Endothelial cell of umbilical vein (primary cell): ENCODE measurements around the gene ARFIP1. TPM values are rescaled to one million over a fixed set of nuclear protein-coding genes. Genes with fewer than 3 reads are reported as not detected.

ENCODE experiments used
- BruUV-seq: library from RNA; stranded (reverse); fragments of 400-500 nt; replicated peaks from 2 replicates; lab custom pipeline; 2021; lab: Mats Ljungman, UMichigan
- CTCF ChIA-PET: fragments of 300-600, 350-600 bp; sonication (Branson Sonifier 250); formaldehyde crosslinking; loops from one replicate; lab custom pipeline; 2021; ENCODE audit warnings: antibody characterized with exemption, inconsistent platforms; lab: Charles Lee
- POLR2A ChIA-PET: fragments of 300-600, 350-600 bp; sonication (Branson Sonifier 250); formaldehyde crosslinking; loops from one replicate; lab custom pipeline; 2021; ENCODE audit warnings: antibody characterized with exemption, inconsistent platforms; lab: Charles Lee
- DNase-seq: peaks from one replicate; pipeline ENCODE4 v3.0.0-alpha.2; 2011; ENCODE audit warnings: low read depth, low spot score
- FAIRE-seq: peaks from 2 replicates; lab custom pipeline; 2011; peaks lifted over from hg19 to GRCh38; lab: Jason Lieb, UNC
- H2AFZ ChIP-seq: 2 replicates; pipeline ENCODE4 v1.6.0; 2012; ENCODE audit warnings: low read depth, low read length, control low read depth, inconsistent platforms
- H3K27ac ChIP-seq: 2 replicates; pipeline ENCODE4 v1.5.1; 2011; ENCODE audit warnings: low read depth, mild to moderate bottlenecking, control low read depth, low read length, moderate library complexity; ENCODE audit not compliant: insufficient read depth
- H3K27me3 ChIP-seq, 2 experiments: 2 replicates each; pipeline versions ENCODE4 v1.6.0 to v1.6.1; 2011; ENCODE audit warnings: low read length in 2 of 2, mixed read lengths in 1 of 2; ENCODE audit not compliant: control insufficient read depth in 2 of 2, insufficient read depth in 2 of 2
- H3K36me3 ChIP-seq, 2 experiments: 2 replicates in 1 of 2; 3 replicates in 1 of 2; pipeline ENCODE4 v1.5.1; 2011; ENCODE audit warnings: low read length in 2 of 2, mild to moderate bottlenecking in 1 of 2, moderate library complexity in 1 of 2; ENCODE audit not compliant: control insufficient read depth in 2 of 2, insufficient read depth in 2 of 2; ENCODE audit errors: extremely low read depth in 1 of 2
- H3K4me1 ChIP-seq: 3 replicates; pipeline ENCODE4 v1.5.1; 2011; ENCODE audit warnings: mild to moderate bottlenecking, low read length; ENCODE audit not compliant: control insufficient read depth, insufficient read depth; ENCODE audit errors: extremely low read depth
- H3K4me2 ChIP-seq: 2 replicates; pipeline ENCODE4 v1.6.1; 2011; ENCODE audit warnings: low read length, control low read depth, mixed read lengths; ENCODE audit not compliant: insufficient read depth
- H3K4me3 ChIP-seq, 3 experiments: fragments of 200-600 bp in 1 of 3; sonication (generic), shearing (Covaris generic) in 1 of 3; replicated peaks in 1 of 3; 2 replicates each; pipeline ENCODE4 v1.5.1; 2011 to 2016; ENCODE audit warnings: control low read depth in 3 of 3, low read length in 3 of 3, mild to moderate bottlenecking in 2 of 3, inconsistent platforms in 1 of 3, low read depth in 1 of 3, moderate library complexity in 1 of 3; ENCODE audit not compliant: insufficient read depth in 1 of 3
- H3K79me2 ChIP-seq: 2 replicates; pipeline ENCODE4 v1.6.0; 2012; ENCODE audit warnings: low read length, inconsistent platforms; ENCODE audit not compliant: control insufficient read depth, insufficient read depth
- H3K9ac ChIP-seq: replicated peaks from 2 replicates; pipeline ENCODE3; 2011; ENCODE audit warnings: low read length, control low read depth; ENCODE audit not compliant: insufficient read depth; ENCODE audit errors: extremely low read depth
- H3K9me1 ChIP-seq: replicated peaks from 3 replicates; pipeline ENCODE4 v1.6.0; 2011; ENCODE audit warnings: mild to moderate bottlenecking, low read length; ENCODE audit not compliant: control insufficient read depth, insufficient read depth; ENCODE audit errors: extremely low read depth
- H3K9me3 ChIP-seq: replicated peaks from 2 replicates; pipeline ENCODE4 v1.5.1; 2012; ENCODE audit warnings: low read length, inconsistent platforms; ENCODE audit not compliant: control insufficient read depth, insufficient read depth
- H4K20me1 ChIP-seq: replicated peaks from 2 replicates; pipeline ENCODE3; 2011; ENCODE audit warnings: mild to moderate bottlenecking, low read length; ENCODE audit not compliant: control insufficient read depth, insufficient read depth; ENCODE audit errors: extremely low read depth
- CTCF ChIP-seq, 2 donors: IDR thresholded peaks; 1 replicate in 1 of 2; 2 replicates in 1 of 2; pipeline ENCODE4 v1.5.1; 2011; ENCODE audit warnings: low read length in 2 of 2, mild to moderate bottlenecking in 2 of 2, moderate library complexity in 2 of 2, control low read depth in 1 of 2, inconsistent platforms in 1 of 2, low read depth in 1 of 2; ENCODE audit not compliant: insufficient read depth in 1 of 2; ENCODE audit errors: extremely low read depth in 1 of 2
- EZH2 ChIP-seq: IDR thresholded peaks from 2 replicates; pipeline ENCODE4 v1.6.1; 2012; ENCODE audit warnings: borderline replicate concordance, low read depth, mild to moderate bottlenecking, moderate library complexity, low read length, inconsistent platforms; ENCODE audit not compliant: severe bottlenecking
- FOS ChIP-seq: IDR thresholded peaks from 2 replicates; pipeline ENCODE4 v1.6.1; 2011; ENCODE audit warnings: mild to moderate bottlenecking, low read length, moderate library complexity, borderline replicate concordance; ENCODE audit not compliant: insufficient read depth
- GATA2 ChIP-seq: IDR thresholded peaks from 2 replicates; pipeline ENCODE4 v1.7.0; 2011; ENCODE audit warnings: low read depth, mild to moderate bottlenecking, moderate library complexity, mixed read lengths, low read length; ENCODE audit not compliant: insufficient read length, insufficient read depth
- JUN ChIP-seq: IDR thresholded peaks from 2 replicates; pipeline ENCODE4 v1.6.1; 2011; ENCODE audit warnings: borderline replicate concordance, low read depth; ENCODE audit not compliant: insufficient read length, insufficient read depth
- MAX ChIP-seq: IDR thresholded peaks from 2 replicates; pipeline ENCODE4 v1.6.1; 2011; ENCODE audit not compliant: insufficient read depth, insufficient read length
- MYC ChIP-seq: IDR thresholded peaks from one replicate; pipeline ENCODE4 v1.6.1; 2011; ENCODE audit warnings: mild to moderate bottlenecking, low read depth, low read length
- POLR2A ChIP-seq: IDR thresholded peaks from 2 replicates; pipeline ENCODE4 v1.6.1; 2012; ENCODE audit warnings: low read depth, mild to moderate bottlenecking, control low read depth, low read length
- POLR2AphosphoS5 ChIP-seq: IDR thresholded peaks from 2 replicates; pipeline ENCODE4 v1.6.1; 2012; ENCODE audit warnings: low read depth, mild to moderate bottlenecking, control low read depth, low read length, moderate library complexity; ENCODE audit not compliant: insufficient read depth
- dilution Hi-C: fragments of 300-500 bp; cut with MboI; formaldehyde crosslinking; loops from one replicate; pipeline ENCODE4 v1.15.0; 2019; ENCODE audit warnings: low sequenced_read_pairs; ENCODE audit not compliant: extremely low pct_ligation_motif_present
- intact Hi-C: fragments of 100-400 bp; cut with micrococcal nuclease; formaldehyde crosslinking; loops from one replicate; pipeline ENCODE4 v1.10.0; 2022
- polyA plus RNA-seq, 4 experiments: library from polyadenylated mRNA; depleted of rRNA in 3 of 4; stranded (reverse) in 3 of 4; unstranded in 1 of 4; fragments of >200 nt; gene quantifications; 2 replicates each; pipeline versions ENCODE4 v1.2.1 to v1.2.3, GENCODE V29; 2011 to 2012; ENCODE audit warnings: missing spikeins in 1 of 4
- total RNA-seq: library from RNA; stranded (reverse); gene quantifications from 2 replicates; pipeline ENCODE4 v1.2.3, GENCODE V29; 2021

Gene ARFIP1
- total and polyA plus RNA-seq, 2 donors (not counting 3 experiments of a cell fraction or from before 2014, with no cell fraction given) = 10.0 to 24.2 TPM

- Histone ChIP-seq H3K79me2 (no peaks in the 10 kb centered on the region), H3K9ac (no peak overlapping the region), H3K9me1 (no peaks in the 10 kb centered on the region), H2AFZ (no peak overlapping the region), H3K4me2 (no peak overlapping the region), H3K36me3 (no peaks in the 10 kb centered on the region), H3K27ac (no peak overlapping the region), H4K20me1 (no peaks in the 10 kb centered on the region), H3K9me3 (no peaks in the 10 kb centered on the region), H3K4me1 (peaks cover 7% of the 10 kb centered on the region), H3K4me3 (no peak overlapping the region), H3K27me3 (no peaks in the 10 kb centered on the region)
- dilution Hi-C loops = no loop called here
- ChIA-PET POLR2A (interaction anchor here (0.7 kb wide), 1 partner anchor 281 kb away, joined by 3 read pairs; no protein-coding TSS in a partner anchor), CTCF (interaction anchor here (0.8 to 3.6 kb wide), 7 partner anchors 18 to 280 kb away, joined by 3 to 60 read pairs (median 6); no protein-coding TSS in a partner anchor)
- BruUV-seq = no TSS peak
- intact Hi-C loops = no loop called here
- FAIRE-seq (no peak), DNase-seq (no peak)
- TF ChIP-seq MYC = no peak
- no peak for TF ChIP-seq GATA2
- no peak for TF ChIP-seq FOS
- no peak for TF ChIP-seq POLR2AphosphoS5
- no peak for TF ChIP-seq POLR2A
- TF ChIP-seq CTCF (IDR thresholded peaks at IDR 0.05; ENCODE audit: extremely low read depth in 1 of 2, insufficient read depth in 1 of 2, low read depth in 1 of 2, low read length in 2 of 2) = no peak
- no peak for TF ChIP-seq MAX
- TF ChIP-seq JUN = no peak
- TF ChIP-seq EZH2 = no peak
These were observed 67.6 kb downstream of the ARFIP1 start for GRCh38 chr4:152847376-152847775.
